HG02885 (cell line): ENCODE results near the gene GJA4.

Source experiments
- ATAC-seq: cut with Tn5 transposase; IDR thresholded peaks from one replicate; pipeline ENCODE4 v1.9.1; 2021; ENCODE audit warnings: mild to moderate bottlenecking; ENCODE audit not compliant: unreplicated experiment, poor library complexity

The GJA4 gene

GRCh38 chr1:34827341-34827941, 34.6 kb downstream of the GJA4 start:
- ATAC-seq, result no peak

- no peak for ATAC-seq
Observed at GRCh38 chr1:34828611-34829010, 35.8 kb downstream of the GJA4 start.

- no peak for ATAC-seq
Observed at GRCh38 chr1:34829250-34829649, 36.5 kb downstream of the GJA4 start.

- no peak for ATAC-seq
Observed at GRCh38 chr1:34831721-34832246, 39.0 kb downstream of the GJA4 start.

GRCh38 chr1:34833711-34834110, 40.9 kb downstream of the GJA4 start:
- ATAC-seq, result no peak

- no peak for ATAC-seq
Observed at GRCh38 chr1:34839526-34840305, 46.9 kb downstream of the GJA4 start.

GRCh38 chr1:34840426-34840825, 47.6 kb downstream of the GJA4 start:
- ATAC-seq, result no peak

- ATAC-seq, result no peak
Observed at GRCh38 chr1:34842073-34842472, 49.3 kb downstream of the GJA4 start.

GRCh38 chr1:34842952-34843371, 50.2 kb downstream of the GJA4 start:
- ATAC-seq, result no peak

- no peak for ATAC-seq
Observed at GRCh38 chr1:34843392-34844251, 50.8 kb downstream of the GJA4 start.

GRCh38 chr1:34844252-34844634, 51.4 kb downstream of the GJA4 start:
- no peak for ATAC-seq
